GM21619 (cell line): ENCODE data around the gene CNKSR3.

Source experiments
- ATAC-seq: cut with Tn5 transposase; IDR thresholded peaks from one replicate; pipeline ENCODE4 v1.9.1; 2021; ENCODE audit not compliant: unreplicated experiment

CNKSR3 gene

DNA sequence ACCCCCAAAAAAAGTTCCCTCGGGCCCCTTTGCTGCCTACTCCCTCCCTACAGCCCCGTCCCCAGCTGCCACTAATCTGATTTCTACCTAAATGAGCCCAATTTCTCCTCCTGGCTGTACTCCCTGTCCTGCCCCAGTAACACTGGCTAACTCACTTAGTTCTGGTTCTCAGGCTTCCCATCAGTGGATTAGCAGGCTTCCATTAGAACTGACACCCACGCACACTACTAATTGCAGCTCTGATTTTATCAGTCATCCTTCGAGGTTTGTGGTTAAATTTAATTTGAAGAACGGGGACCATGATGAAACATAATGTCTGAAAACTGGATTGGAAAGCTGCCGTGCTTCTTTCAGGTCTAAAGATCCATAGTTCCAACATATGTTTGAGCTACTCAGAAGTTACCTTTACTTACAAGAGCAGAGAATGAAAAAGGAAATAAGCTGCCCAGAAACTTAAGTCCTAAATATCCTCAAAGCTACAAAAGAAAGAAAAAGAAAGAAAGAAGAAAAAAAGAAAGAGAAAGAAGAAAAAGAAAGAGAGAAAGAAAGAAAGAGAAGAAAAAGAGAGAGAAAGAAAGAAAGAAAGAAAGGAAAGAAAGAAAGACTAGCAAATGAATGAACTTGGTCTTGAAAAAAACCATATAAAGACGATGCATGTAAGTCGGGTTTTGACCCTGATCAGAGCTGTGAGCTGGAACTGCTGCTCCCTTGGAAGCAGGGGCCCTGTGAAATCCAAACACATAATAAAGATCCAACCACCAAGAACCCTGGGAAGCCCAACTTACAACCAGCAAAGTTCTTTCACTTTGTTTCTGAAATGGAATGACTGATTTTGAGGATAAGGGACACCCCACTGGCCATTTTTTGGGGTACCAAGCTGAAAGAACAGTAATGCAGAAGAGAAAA, 51.7 kb downstream of the CNKSR3 start:
- no peak for ATAC-seq

DNA sequence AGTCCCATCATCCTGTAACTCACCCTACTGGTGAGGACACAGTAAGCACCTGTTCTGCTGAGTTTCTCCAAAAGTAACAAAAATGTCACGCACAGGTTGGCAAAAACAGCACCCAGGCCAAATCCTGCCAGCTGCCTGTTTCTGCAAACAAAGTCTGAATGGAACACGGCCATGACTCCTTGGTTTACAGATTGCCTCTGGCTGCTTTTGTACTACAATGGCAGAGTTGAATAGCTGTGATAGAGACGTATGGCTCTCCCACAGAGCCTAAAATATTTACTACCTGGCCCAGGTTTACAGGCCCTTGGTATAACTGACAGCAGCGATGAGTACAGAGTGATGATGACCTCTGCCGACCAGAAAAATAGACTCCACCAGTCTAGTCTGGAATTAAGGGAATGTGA, 52.6 kb downstream of the CNKSR3 start:
- ATAC-seq: no peak

- no peak for ATAC-seq
Observed at GRCh38 chr6:154457046-154457713, 53.3 kb downstream of the CNKSR3 start.

DNA sequence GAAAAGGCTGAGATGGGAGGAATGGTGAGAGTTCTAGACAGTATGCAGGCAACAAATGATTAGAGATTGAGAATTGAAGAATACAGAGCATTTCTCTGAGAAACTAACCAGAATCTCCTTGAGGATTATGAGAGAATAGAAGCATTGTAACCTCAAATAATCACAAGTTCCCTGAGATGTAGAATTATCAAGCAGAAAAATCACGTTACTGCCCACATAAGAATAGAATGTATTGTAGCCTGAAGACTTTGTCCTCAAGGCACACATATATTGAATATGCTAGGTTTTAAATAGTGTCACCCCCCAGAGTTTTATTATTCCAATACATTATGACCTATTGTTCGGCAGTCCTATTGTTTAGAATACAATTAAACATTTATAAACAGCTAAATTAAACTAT, 57.2 kb downstream of the CNKSR3 start:
- ATAC-seq: no peak

DNA sequence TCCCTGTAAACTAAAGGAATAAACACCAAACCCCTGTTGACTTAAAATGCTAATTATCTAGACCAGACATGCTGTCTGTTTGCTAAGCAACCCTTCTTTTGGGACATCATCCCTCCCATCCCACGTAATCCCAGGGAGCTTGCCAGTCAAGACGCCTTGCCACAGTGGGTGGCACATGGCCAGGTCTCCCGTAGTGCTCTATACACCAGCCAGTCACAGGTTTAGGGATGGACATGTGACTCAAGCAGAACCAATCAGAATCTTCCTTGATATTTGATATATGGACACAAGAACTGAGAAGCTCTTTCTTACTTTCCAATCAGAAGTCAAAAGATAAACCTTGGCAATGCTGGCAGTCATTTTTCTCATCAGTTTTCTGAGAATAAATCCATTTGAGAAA, 60.0 kb downstream of the CNKSR3 start:
- ATAC-seq: no peak

DNA sequence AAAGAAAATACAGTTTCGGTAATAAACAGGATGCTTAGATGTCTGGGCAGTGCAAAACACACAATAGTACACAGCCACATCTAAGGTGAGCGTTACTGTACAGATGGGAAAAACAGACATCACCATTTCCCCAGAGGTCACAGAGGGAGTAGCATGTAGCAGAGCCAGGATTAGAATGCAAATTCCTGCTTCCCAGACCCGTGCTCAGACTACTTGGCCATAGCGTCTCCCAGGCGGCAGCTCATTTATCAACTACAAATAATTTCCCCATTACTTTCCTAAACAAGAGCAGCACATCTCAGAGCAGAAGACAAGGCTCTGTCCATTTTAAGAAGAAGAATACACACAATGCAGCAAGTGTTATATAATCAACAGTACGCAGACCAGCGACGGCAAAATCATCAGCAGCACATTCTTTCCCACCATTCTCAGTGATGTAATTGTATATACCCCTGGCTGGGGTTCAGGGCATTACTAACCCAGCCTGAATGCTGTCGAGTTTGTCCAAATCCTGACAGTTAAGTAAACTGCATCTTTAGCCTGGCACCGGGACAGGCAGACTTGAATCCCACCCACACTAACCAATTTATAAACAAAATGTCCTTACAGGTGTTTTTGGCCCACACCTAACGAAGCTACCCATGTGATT, 61.9 kb downstream of the CNKSR3 start:
- no peak for ATAC-seq

- no peak for ATAC-seq
Observed at GRCh38 chr6:154447954-154448353, 62.5 kb downstream of the CNKSR3 start.

GRCh38 chr6:154446984-154447383, 63.5 kb downstream of the CNKSR3 start:
- no peak for ATAC-seq

GRCh38 chr6:154445417-154445816, 65.1 kb downstream of the CNKSR3 start:
- ATAC-seq: no peak

GRCh38 chr6:154441995-154442310, 68.5 kb downstream of the CNKSR3 start:
- ATAC-seq: no peak

GRCh38 chr6:154440422-154441043, 70.0 kb downstream of the CNKSR3 start:
- ATAC-seq: no peak

GRCh38 chr6:154440022-154440421, 70.5 kb downstream of the CNKSR3 start:
- no peak for ATAC-seq

DNA sequence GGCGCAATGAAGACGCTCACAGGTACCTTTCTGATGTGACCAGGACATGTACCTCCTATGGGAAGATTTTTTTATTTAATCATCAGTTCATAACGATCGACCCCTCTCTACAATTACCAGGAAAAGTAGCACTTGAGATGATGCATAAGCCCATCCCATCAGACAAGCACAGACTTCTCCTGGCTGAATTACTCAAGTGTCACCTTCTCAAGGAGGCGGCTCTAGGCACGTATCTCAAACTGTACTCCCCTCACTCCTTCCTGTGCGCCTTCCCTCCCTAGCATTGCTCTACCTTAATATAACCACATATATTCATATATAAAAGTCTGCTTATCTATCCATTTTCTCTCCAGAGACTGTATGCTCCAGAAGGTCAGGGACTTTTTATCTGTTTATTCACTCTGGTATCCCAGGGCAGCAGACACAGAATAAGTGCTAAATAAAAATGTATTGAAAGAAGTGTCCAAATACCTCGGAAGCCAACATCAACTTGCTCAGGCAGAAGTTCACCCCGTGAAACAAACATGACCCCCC, 71.5 kb downstream of the CNKSR3 start:
- ATAC-seq: no peak

DNA sequence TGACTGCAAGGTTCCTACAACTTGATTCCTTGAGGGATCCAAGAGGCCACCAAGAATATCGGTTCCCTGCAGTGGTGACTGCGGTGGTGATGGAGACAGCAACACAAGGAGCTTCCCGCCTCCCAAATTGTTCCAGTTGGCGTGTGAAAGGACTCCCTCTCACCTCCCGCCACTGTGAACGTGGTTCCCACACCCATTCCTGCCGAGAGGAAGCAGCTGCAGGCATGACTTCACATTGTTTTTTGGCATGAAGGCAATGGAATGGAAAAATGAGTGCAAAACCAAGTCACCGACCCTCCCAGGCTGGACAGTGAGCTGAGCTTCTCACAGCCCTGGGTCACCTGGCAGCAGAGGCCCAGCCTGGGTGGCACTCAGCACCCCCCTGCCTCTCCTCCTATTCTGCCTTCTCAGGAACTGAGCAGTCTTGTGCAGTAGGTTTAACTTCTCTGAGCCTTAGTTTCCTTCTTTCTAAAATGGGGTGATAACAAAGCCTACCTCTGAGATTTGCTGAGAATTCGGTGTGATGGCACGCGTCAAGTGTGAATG, 75.0 kb downstream of the CNKSR3 start:
- no peak for ATAC-seq

DNA sequence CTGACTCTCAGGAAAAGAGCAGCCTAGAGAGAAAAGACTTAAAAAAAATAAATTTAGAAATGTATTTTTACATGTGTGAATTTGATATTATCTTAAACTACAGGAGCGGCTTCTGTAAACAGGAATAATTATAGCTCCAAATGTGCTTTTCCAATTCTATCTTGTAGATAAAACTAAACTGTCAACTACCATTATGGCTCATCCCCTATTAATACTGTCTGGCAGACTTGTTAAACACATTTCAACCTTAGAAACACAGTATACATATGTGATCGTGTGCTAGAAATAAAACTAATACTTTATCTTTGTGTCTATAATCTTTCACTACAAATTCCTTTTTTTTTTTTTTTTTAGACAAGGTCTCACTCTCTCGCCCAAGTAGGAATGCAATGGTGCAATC, 75.8 kb downstream of the CNKSR3 start:
- no peak for ATAC-seq

DNA sequence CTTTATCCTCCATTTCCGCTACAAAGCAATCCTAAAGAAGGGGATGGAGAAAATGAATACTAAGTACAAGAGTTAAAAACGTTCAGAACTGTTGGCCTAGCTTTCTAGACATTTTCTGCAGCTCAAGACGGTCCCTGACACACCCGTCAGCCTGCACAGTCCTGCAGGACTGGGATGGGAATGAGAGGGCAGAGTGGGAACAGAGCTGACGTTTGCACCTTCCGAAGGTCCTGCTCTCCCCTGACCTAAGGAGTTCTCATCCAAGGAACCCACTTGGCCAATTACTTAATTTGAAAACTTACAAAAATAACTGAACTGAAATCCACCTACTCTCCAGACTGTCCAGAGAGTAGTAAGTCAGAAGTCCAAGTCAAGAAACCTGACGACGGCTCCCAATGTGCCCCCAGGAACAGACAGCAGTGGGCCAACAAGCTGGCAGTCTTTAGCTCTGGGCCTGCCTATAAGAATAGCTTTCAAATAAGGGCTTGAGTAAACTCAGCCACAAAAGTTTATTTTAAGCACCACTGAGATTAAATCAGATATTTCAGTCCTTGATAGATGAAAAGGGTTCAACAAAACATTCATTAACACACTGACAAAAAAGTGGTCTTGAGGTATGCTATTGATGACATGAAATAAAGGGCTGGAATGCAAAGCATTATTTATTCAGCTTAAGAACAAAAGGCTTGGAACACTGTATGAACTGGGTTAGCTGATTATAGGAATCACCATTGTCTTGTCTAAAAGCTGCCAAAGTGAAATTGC, 76.8 kb downstream of the CNKSR3 start:
- no peak for ATAC-seq

GRCh38 chr6:154432533-154433476, 77.7 kb downstream of the CNKSR3 start:
- ATAC-seq: no peak

DNA sequence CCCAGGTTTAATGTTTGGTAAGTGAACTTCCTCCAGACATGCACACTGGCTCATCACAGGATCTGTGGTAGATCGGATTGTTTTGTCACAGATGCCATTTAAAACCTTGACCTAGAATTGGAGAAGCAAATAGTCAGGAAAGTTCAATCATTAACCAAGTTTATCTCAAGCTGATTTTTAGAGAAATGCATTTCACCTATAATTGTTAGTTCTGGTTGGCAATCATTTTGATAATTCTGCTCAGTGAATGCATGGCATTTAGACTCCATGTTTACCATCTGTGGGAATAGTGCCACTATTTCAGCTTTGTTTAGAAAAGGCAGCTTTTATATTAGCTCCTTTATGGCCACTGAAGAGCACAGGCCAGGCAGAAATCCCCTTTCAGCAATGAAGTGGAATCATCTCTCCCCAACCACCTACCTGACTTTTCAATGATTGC, 80.0 kb downstream of the CNKSR3 start:
- ATAC-seq: peak; percentile 45

DNA sequence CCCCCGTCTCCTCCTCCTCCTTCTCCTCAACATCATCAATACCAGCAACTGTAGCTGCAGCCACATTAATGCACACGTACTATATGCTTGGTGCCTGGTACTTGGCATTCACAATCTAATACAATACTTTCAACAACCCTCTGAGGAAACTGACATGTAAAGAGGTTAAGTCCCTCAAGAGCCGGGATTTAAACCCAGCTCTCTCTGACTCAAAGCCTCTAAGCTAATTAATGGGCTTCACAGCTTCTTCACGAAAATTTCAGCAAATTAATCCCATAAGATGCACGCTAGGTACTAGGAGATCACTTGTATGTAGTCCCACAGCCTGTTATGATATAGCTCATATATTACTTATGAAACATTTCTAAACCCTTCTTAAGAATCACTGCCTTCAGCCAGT, 80.8 kb downstream of the CNKSR3 start:
- no peak for ATAC-seq
